ENCODE measurements around the gene FITM1. TPM values are rescaled to one million over a fixed set of nuclear protein-coding genes. Genes with fewer than 3 reads are reported as not detected.

FITM1 gene
- polyA plus RNA-seq (2013, experiment 1 of 2): 0.21 TPM
- polyA plus RNA-seq (2013, experiment 2 of 2): 0.12 TPM

- Histone ChIP-seq H2BK5ac (ENCODE audit: low read depth, low read length, poor library complexity, severe bottlenecking) (no peak within 1 kb of the TSS), H4K8ac (ENCODE audit: low read length) (no peak within 1 kb of the TSS), H2AK5ac (ENCODE audit: low read length, severe bottlenecking) (no peak within 1 kb of the TSS), H2BK120ac (ENCODE audit: low read depth, low read length) (no peak within 1 kb of the TSS), H3K23ac (ENCODE audit: low read length in 2 of 2) (no peak within 1 kb of the TSS), H3K27me3 (ENCODE audit: control insufficient read depth in 1 of 2, insufficient read depth in 1 of 2, low read length in 2 of 2) (no peaks in the 10 kb centered on the region), H3K9me3 (ENCODE audit: control insufficient read depth, low read length) (no peaks in the 10 kb centered on the region), H3K4ac (ENCODE audit: low read depth in 1 of 2, low read length in 2 of 2) (no peak within 1 kb of the TSS), H3K27ac (ENCODE audit: low read length, poor library complexity, severe bottlenecking) (no peak within 1 kb of the TSS), H4K91ac (ENCODE audit: low read length) (no peak within 1 kb of the TSS), H3K4me1 (ENCODE audit: control insufficient read depth, insufficient read depth, low read depth, low read length) (peaks cover under 1% of the 10 kb centered on the region), H3K4me2 (ENCODE audit: low read length, poor library complexity, severe bottlenecking) (no peak within 1 kb of the TSS), H3K14ac (ENCODE audit: low read length in 2 of 2) (no peak within 1 kb of the TSS), H3K79me1 (replicated peaks; ENCODE audit: low read length, poor library complexity, severe bottlenecking) (no peaks in the 10 kb centered on the region), H3K36me3 (ENCODE audit: control insufficient read depth in 1 of 2, insufficient read depth in 2 of 2, low read depth in 1 of 2, low read length in 2 of 2) (peaks cover 0 to 12% of the 10 kb centered on the region in 2 experiments), H2BK15ac (ENCODE audit: low read depth, poor library complexity, severe bottlenecking) (no peak within 1 kb of the TSS), H3K18ac (ENCODE audit: low read depth in 1 of 2, low read length in 2 of 2) (no peak within 1 kb of the TSS), H3K4me3 (ENCODE audit: insufficient read depth in 1 of 2, low read depth in 1 of 2, low read length in 2 of 2) (no peak within 1 kb of the TSS), H2AFZ (ENCODE audit: low read depth, low read length) (no peak within 1 kb of the TSS), H3K9ac (ENCODE audit: low read length) (no peak within 1 kb of the TSS), H2BK12ac (ENCODE audit: low read length in 2 of 2) (no peak within 1 kb of the TSS)
- 89% methylated on average over 5 of the region's 5 CpGs for WGBS
- DNase-seq: no peak
Measured at GRCh38 chr14:24130380-24130716, at the start of gene FITM1. Gene FITM1 (plus strand): TSS chr14:24130659. CDS start chr14:24131564, 905 bp downstream.

GRCh38 chr14:24080888-24081738 is 49.3 kb upstream of the FITM1 start:
- Histone ChIP-seq H2BK15ac (ENCODE audit: low read depth, poor library complexity, severe bottlenecking) (peak overlapping the region; percentile 15), H3K14ac (ENCODE audit: low read length in 2 of 2) (peak overlapping the region in 1 of 2 experiments; percentile 45), H2BK12ac (ENCODE audit: low read length in 2 of 2) (no peak overlapping the region), H3K79me1 (replicated peaks; ENCODE audit: low read length, poor library complexity, severe bottlenecking) (peaks cover 2% of the 10 kb centered on the region), H4K8ac (ENCODE audit: low read length) (no peak overlapping the region), H2AFZ (ENCODE audit: low read depth, low read length) (peak overlapping the region; percentile 80), H2BK5ac (ENCODE audit: low read depth, low read length, poor library complexity, severe bottlenecking) (no peak overlapping the region), H3K27ac (ENCODE audit: low read length, poor library complexity, severe bottlenecking) (no peak overlapping the region), H3K9ac (ENCODE audit: low read length) (peak overlapping the region; percentile 57), H2AK5ac (ENCODE audit: low read length, severe bottlenecking) (no peak overlapping the region), H3K4me3 (ENCODE audit: insufficient read depth in 1 of 2, low read depth in 1 of 2, low read length in 2 of 2) (peak overlapping the region; percentile 62 to 77), H3K36me3 (ENCODE audit: control insufficient read depth in 1 of 2, insufficient read depth in 2 of 2, low read depth in 1 of 2, low read length in 2 of 2) (no peaks in the 10 kb centered on the region), H3K23ac (ENCODE audit: low read length in 2 of 2) (peak overlapping the region in 1 of 2 experiments; percentile 14), H3K4me2 (ENCODE audit: low read length, poor library complexity, severe bottlenecking) (peak overlapping the region; percentile 99), H3K18ac (ENCODE audit: low read depth in 1 of 2, low read length in 2 of 2) (peak overlapping the region in 1 of 2 experiments; percentile 48), H3K4ac (ENCODE audit: low read depth in 1 of 2, low read length in 2 of 2) (no peak overlapping the region), H4K91ac (ENCODE audit: low read length) (no peak overlapping the region), H3K27me3 (ENCODE audit: control insufficient read depth in 1 of 2, insufficient read depth in 1 of 2, low read length in 2 of 2) (peaks cover 78 to 79% of the 10 kb centered on the region in 2 experiments), H3K9me3 (ENCODE audit: control insufficient read depth, low read length) (no peaks in the 10 kb centered on the region), H3K4me1 (ENCODE audit: control insufficient read depth, insufficient read depth, low read depth, low read length) (peaks cover 10% of the 10 kb centered on the region), H2BK120ac (ENCODE audit: low read depth, low read length) (no peak overlapping the region)
- under 1% methylated on average over 53 of the region's 74 CpGs for WGBS
- DNase-seq: peak; percentile 29

- no peak overlapping the region for H4K91ac ChIP-seq (ENCODE audit: low read length)
- H2AK5ac ChIP-seq (ENCODE audit: low read length, severe bottlenecking): no peak overlapping the region
- H2BK120ac ChIP-seq (ENCODE audit: low read depth, low read length): no peak overlapping the region
- H3K18ac ChIP-seq (ENCODE audit: low read depth in 1 of 2, low read length in 2 of 2): no peak overlapping the region
- no peak overlapping the region for H2BK15ac ChIP-seq (ENCODE audit: low read depth, poor library complexity, severe bottlenecking)
- H3K4me1 ChIP-seq (ENCODE audit: control insufficient read depth, insufficient read depth, low read depth, low read length): peaks cover 10% of the 10 kb centered on the region
- no peak overlapping the region for H2BK5ac ChIP-seq (ENCODE audit: low read depth, low read length, poor library complexity, severe bottlenecking)
- H4K8ac ChIP-seq (ENCODE audit: low read length): no peak overlapping the region
- H2AFZ ChIP-seq (ENCODE audit: low read depth, low read length): no peak overlapping the region
- H3K4me3 ChIP-seq (ENCODE audit: insufficient read depth in 1 of 2, low read depth in 1 of 2, low read length in 2 of 2): peak overlapping the region; percentile 62 to 77
- H3K27me3 ChIP-seq (ENCODE audit: control insufficient read depth in 1 of 2, insufficient read depth in 1 of 2, low read length in 2 of 2): peaks cover 83% of the 10 kb centered on the region in 2 experiments
- no peak overlapping the region for H3K27ac ChIP-seq (ENCODE audit: low read length, poor library complexity, severe bottlenecking)
- H3K9ac ChIP-seq (ENCODE audit: low read length): no peak overlapping the region
- WGBS: 22% methylated on average over 24 of the region's 26 CpGs
- no peak overlapping the region for H2BK12ac ChIP-seq (ENCODE audit: low read length in 2 of 2)
- H3K9me3 ChIP-seq (ENCODE audit: control insufficient read depth, low read length): no peaks in the 10 kb centered on the region
- peak overlapping the region; percentile 99 for H3K4me2 ChIP-seq (ENCODE audit: low read length, poor library complexity, severe bottlenecking)
- no peak overlapping the region for H3K4ac ChIP-seq (ENCODE audit: low read depth in 1 of 2, low read length in 2 of 2)
- H3K14ac ChIP-seq (ENCODE audit: low read length in 2 of 2): no peak overlapping the region
- H3K36me3 ChIP-seq (ENCODE audit: control insufficient read depth in 1 of 2, insufficient read depth in 2 of 2, low read depth in 1 of 2, low read length in 2 of 2): no peaks in the 10 kb centered on the region
- no peak overlapping the region for H3K23ac ChIP-seq (ENCODE audit: low read length in 2 of 2)
- no peak for DNase-seq
- H3K79me1 ChIP-seq (replicated peaks; ENCODE audit: low read length, poor library complexity, severe bottlenecking): peaks cover 2% of the 10 kb centered on the region
Measured at GRCh38 chr14:24081739-24082211, 48.7 kb upstream of the FITM1 start.

GRCh38 chr14:24082411-24083080 is 47.9 kb upstream of the FITM1 start:
- H4K8ac ChIP-seq (ENCODE audit: low read length): no peak overlapping the region
- H3K9ac ChIP-seq (ENCODE audit: low read length): no peak overlapping the region
- H4K91ac ChIP-seq (ENCODE audit: low read length): no peak overlapping the region
- peaks cover 82 to 85% of the 10 kb centered on the region in 2 experiments for H3K27me3 ChIP-seq (ENCODE audit: control insufficient read depth in 1 of 2, insufficient read depth in 1 of 2, low read length in 2 of 2)
- H3K36me3 ChIP-seq (ENCODE audit: control insufficient read depth in 1 of 2, insufficient read depth in 2 of 2, low read depth in 1 of 2, low read length in 2 of 2): no peaks in the 10 kb centered on the region
- no peak overlapping the region for H2AK5ac ChIP-seq (ENCODE audit: low read length, severe bottlenecking)
- no peak overlapping the region for H3K18ac ChIP-seq (ENCODE audit: low read depth in 1 of 2, low read length in 2 of 2)
- H2BK5ac ChIP-seq (ENCODE audit: low read depth, low read length, poor library complexity, severe bottlenecking): no peak overlapping the region
- H3K14ac ChIP-seq (ENCODE audit: low read length in 2 of 2): no peak overlapping the region
- H2AFZ ChIP-seq (ENCODE audit: low read depth, low read length): no peak overlapping the region
- no peak overlapping the region for H3K4ac ChIP-seq (ENCODE audit: low read depth in 1 of 2, low read length in 2 of 2)
- H3K4me3 ChIP-seq (ENCODE audit: insufficient read depth in 1 of 2, low read depth in 1 of 2, low read length in 2 of 2): no peak overlapping the region
- no peak overlapping the region for H3K27ac ChIP-seq (ENCODE audit: low read length, poor library complexity, severe bottlenecking)
- DNase-seq: no peak
- H3K4me2 ChIP-seq (ENCODE audit: low read length, poor library complexity, severe bottlenecking): no peak overlapping the region
- H2BK12ac ChIP-seq (ENCODE audit: low read length in 2 of 2): no peak overlapping the region
- 85% methylated on average over 3 of the region's 5 CpGs for WGBS
- peak overlapping the region in 1 of 2 experiments; percentile 38 for H3K23ac ChIP-seq (ENCODE audit: low read length in 2 of 2)
- H3K79me1 ChIP-seq (replicated peaks; ENCODE audit: low read length, poor library complexity, severe bottlenecking): peaks cover 2% of the 10 kb centered on the region
- H3K9me3 ChIP-seq (ENCODE audit: control insufficient read depth, low read length): no peaks in the 10 kb centered on the region
- H2BK120ac ChIP-seq (ENCODE audit: low read depth, low read length): no peak overlapping the region
- peaks cover 10% of the 10 kb centered on the region for H3K4me1 ChIP-seq (ENCODE audit: control insufficient read depth, insufficient read depth, low read depth, low read length)
- no peak overlapping the region for H2BK15ac ChIP-seq (ENCODE audit: low read depth, poor library complexity, severe bottlenecking)
